ENCODE data around the gene PTPRQ. TPM values are rescaled to one million over a fixed set of nuclear protein-coding genes. Genes with fewer than 3 reads are reported as not detected.
"Not testable (repeated sequence)": the region's sequence is repeated elsewhere in the genome, so short reads cannot be mapped to it uniquely, and the experiment has no call there.

PTPRQ gene
- total RNA-seq, 3 donors from 2014 or later = 0.66 to 8.0 (median 4.0) TPM

DNA sequence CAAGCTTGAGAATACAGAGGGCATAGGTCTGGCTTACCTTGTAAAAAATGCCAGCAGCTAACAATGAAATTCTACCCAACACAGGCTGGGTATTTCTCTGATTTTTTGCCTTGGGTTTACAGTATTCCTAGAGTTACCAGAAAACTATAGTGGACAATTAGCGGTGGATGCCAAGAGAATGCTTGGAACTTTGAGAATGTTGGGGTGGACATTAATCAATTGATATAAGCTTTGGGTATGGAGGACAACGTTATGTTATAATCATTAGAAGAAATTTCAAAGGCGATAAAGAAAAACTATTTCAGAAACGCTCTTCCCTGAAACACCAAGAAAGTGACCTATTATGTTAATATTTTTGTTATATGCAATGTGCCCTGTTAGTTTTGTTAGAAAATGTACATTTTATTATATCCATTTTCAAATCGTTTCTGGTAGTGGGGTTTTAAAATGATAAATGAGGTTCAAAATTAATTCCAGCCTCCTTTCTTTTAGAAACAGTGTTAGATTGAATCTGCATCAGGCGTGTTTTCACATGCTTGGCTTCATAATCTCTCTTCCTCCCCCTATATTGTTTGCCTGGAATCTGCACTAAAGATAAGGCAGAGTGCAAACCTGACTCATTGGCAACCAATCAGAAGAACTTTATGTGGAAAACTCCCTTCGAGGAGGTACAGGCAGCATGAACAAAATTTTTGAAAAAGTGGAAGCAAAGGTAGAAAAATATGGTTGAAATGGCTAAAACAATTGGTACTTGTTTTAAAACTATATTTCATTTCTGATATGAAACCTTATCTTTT is 1.4 kb upstream of the PTPRQ start:
- Histone ChIP-seq H3K27me3 (no peaks in the 10 kb centered on the region), H3K4me3 (no peak overlapping the region), H3K9me3 (no peaks in the 10 kb centered on the region), H3K36me3 (no peaks in the 10 kb centered on the region), H3K4me1 (no peaks in the 10 kb centered on the region), H3K27ac (no peak overlapping the region)
- intact Hi-C loops (cut with DNase I; ENCODE audit: low total_unique reads) = no loop called here
- TF ChIP-seq POLR2AphosphoS5 (IDR thresholded peaks at IDR 0.05) (no peak), CTCF (IDR thresholded peaks at IDR 0.05) (no peak), POLR2A (IDR thresholded peaks at IDR 0.05) (no peak)
- no peak for DNase-seq (ENCODE audit: low spot score in 2 of 2)

DNA sequence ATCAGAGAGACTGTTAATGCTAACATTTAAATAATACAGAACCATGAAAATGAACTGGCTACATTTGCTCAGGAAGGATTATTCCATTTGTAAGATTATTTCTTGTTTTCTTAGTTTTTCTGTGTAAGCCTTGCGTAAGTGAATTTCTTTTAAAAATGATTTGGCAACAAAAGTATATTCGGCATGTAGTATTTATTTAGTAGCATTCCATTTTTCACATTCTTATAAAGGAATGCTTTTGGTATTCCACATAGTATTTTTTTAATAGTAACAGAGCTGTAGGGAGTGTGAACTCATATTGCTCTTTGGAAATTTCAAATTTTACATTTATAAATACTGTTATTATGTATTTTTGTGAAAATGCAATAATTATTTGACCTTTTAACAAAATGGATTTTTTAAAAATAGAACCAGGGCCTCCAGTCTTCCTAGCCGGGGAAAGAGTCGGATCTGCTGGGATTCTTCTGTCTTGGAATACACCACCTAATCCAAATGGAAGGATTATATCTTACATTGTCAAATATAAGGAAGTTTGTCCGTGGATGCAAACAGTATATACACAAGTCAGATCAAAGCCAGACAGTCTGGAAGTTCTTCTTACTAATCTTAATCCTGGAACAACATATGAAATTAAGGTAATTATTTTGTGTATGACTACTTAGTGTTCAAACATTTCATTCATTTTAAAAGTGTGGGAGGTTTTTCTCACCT is 1.2 kb downstream of the PTPRQ start:
- TF ChIP-seq POLR2AphosphoS5 (IDR thresholded peaks at IDR 0.05) (no peak), POLR2A (IDR thresholded peaks at IDR 0.05) (no peak), CTCF (IDR thresholded peaks at IDR 0.05) (no peak)
- H3K9me3 ChIP-seq = no peaks in the 10 kb centered on the region
- H3K36me3 ChIP-seq = no peaks in the 10 kb centered on the region
- no peaks in the 10 kb centered on the region for H3K4me1 ChIP-seq
- no peaks in the 10 kb centered on the region for H3K27me3 ChIP-seq
- intact Hi-C loops (cut with DNase I; ENCODE audit: low total_unique reads) = no loop called here
- H3K27ac ChIP-seq = no peak overlapping the region
- H3K4me3 ChIP-seq = no peak overlapping the region
- DNase-seq (ENCODE audit: low spot score in 2 of 2) = no peak

- Histone ChIP-seq H3K9me3 (no peaks in the 10 kb centered on the region), H3K36me3 (no peaks in the 10 kb centered on the region), H3K27ac (no peak overlapping the region), H3K4me3 (no peak overlapping the region), H3K4me1 (no peaks in the 10 kb centered on the region), H3K27me3 (no peaks in the 10 kb centered on the region)
- intact Hi-C loops (cut with DNase I; ENCODE audit: low total_unique reads) = no loop called here
- TF ChIP-seq POLR2A (IDR thresholded peaks at IDR 0.05) (no peak), POLR2AphosphoS5 (IDR thresholded peaks at IDR 0.05) (no peak), CTCF (IDR thresholded peaks at IDR 0.05) (no peak)
- DNase-seq (ENCODE audit: low spot score in 2 of 2) = no peak
Measured at GRCh38 chr12:80456513-80456912, 12.5 kb downstream of the PTPRQ start.

GRCh38 chr12:80460972-80461371 is 16.9 kb downstream of the PTPRQ start:
- H3K27me3 ChIP-seq = no peaks in the 10 kb centered on the region

DNA sequence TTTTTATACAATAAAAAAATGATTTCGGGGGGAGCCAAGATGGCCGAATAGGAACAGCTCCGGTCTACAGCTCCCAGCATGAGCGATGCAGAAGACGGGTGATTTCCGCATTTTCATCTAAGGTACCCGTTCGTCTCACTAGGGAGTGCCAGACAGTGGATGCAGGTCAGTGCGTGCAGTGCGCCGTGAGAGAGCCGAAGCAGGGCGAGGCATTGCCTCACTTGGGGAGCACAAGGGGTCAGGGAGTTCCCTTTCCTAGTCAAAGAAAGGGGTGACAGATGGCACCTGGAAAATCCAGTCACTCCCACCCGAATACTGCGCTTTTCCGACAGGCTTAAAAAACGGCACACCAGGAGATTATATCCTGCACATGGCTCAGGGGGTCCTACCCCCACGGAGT is 17.8 kb downstream of the PTPRQ start:
- H3K9me3 ChIP-seq; H3K4me1 ChIP-seq; intact Hi-C loops (cut with DNase I; ENCODE audit: low total_unique reads); H3K36me3 ChIP-seq; H3K4me3 ChIP-seq; H3K27me3 ChIP-seq; H3K27ac ChIP-seq; DNase-seq (ENCODE audit: low spot score in 2 of 2): not testable (repeated sequence)

More at GRCh38 chr12:80460972-80461371, 16.9 kb downstream of the PTPRQ start:
- Histone ChIP-seq H3K4me1 (no peaks in the 10 kb centered on the region), H3K4me3 (no peak overlapping the region), H3K9me3 (no peaks in the 10 kb centered on the region), H3K27ac (no peak overlapping the region), H3K36me3 (no peaks in the 10 kb centered on the region)
- DNase-seq (ENCODE audit: low spot score in 2 of 2) = no peak
- intact Hi-C loops (cut with DNase I; ENCODE audit: low total_unique reads) = no loop called here
- no peak for TF ChIP-seq CTCF (IDR thresholded peaks at IDR 0.05)
- TF ChIP-seq POLR2A (IDR thresholded peaks at IDR 0.05) = no peak
- no peak for TF ChIP-seq POLR2AphosphoS5 (IDR thresholded peaks at IDR 0.05)
